Natural killer cell (primary cell): ENCODE data around the gene PPP2R2D. TPM values are rescaled to one million over a fixed set of nuclear protein-coding genes. Genes with fewer than 3 reads are reported as not detected.

Experiments
- ATAC-seq, 3 donors: fragments of 150-1000 bp in 2 of 3; fragments of 200-7000 bp in 1 of 3; cut with Tn5 transposase; 1 replicate in 1 of 3; 2 replicates in 2 of 3; pipeline ENCODE4 v1.10.0; 2021; ENCODE audit warnings: mild to moderate bottlenecking in 2 of 3, moderate library complexity in 2 of 3
- DNase-seq, 2 donors: peaks; one replicate each; pipeline versions ENCODE4 v3.0.0 to v3.0.0-alpha.2; 2013 to 2021; ENCODE audit warnings: mixed read lengths in 1 of 2
- H3K27ac ChIP-seq: one replicate; pipeline ENCODE4 v1.5.1; 2013; ENCODE audit warnings: mild to moderate bottlenecking, low read length
- H3K27me3 ChIP-seq: one replicate; pipeline ENCODE4 v1.6.1; 2013; ENCODE audit warnings: low read length; ENCODE audit not compliant: control insufficient read depth, insufficient read depth
- H3K36me3 ChIP-seq: one replicate; pipeline ENCODE4 v1.6.1; 2013; ENCODE audit warnings: low read length; ENCODE audit not compliant: control insufficient read depth, insufficient read depth
- H3K4me1 ChIP-seq: one replicate; pipeline ENCODE4 v1.6.1; 2013; ENCODE audit warnings: low read length; ENCODE audit not compliant: control insufficient read depth, insufficient read depth
- H3K4me3 ChIP-seq: one replicate; pipeline ENCODE4 v1.5.1; 2013; ENCODE audit warnings: low read length
- H3K9me3 ChIP-seq: one replicate; pipeline ENCODE4 v1.6.1; 2013; ENCODE audit warnings: low read length; ENCODE audit not compliant: control insufficient read depth, insufficient read depth
- H3K27ac Mint-ChIP-seq, 2 donors: one replicate each; pipeline ENCODE4 v1.8.0; 2022; ENCODE audit warnings: mild to moderate bottlenecking in 2 of 2, mixed read lengths in 2 of 2, moderate library complexity in 1 of 2
- H3K27me3 Mint-ChIP-seq, 2 donors: one replicate each; pipeline ENCODE4 v1.8.0; 2022; ENCODE audit warnings: low read depth in 2 of 2, mixed read lengths in 2 of 2
- H3K36me3 Mint-ChIP-seq: one replicate; pipeline ENCODE4 v1.8.0; 2022; ENCODE audit warnings: mixed read lengths
- H3K4me1 Mint-ChIP-seq, 2 donors: one replicate each; pipeline ENCODE4 v1.8.0; 2022; ENCODE audit warnings: mixed read lengths in 2 of 2
- H3K4me3 Mint-ChIP-seq: one replicate; pipeline ENCODE4 v1.8.0; 2022; ENCODE audit warnings: mild to moderate bottlenecking, moderate library complexity, mixed read lengths
- H3K9me3 Mint-ChIP-seq, 2 donors: one replicate each; pipeline ENCODE4 v1.8.0; 2022; ENCODE audit warnings: mixed read lengths in 2 of 2
- WGBS: methylation state at CpG from one replicate; pipeline ENCODE4 v1.1.7; 2013; ENCODE audit warnings: missing lambda C conversion rate; ENCODE audit not compliant: insufficient coverage; 5-methylcytosine and 5-hydroxymethylcytosine counted together
- intact Hi-C: fragments of 100-400 bp; cut with micrococcal nuclease; formaldehyde crosslinking; loops from one replicate; pipeline ENCODE4 v1.14.2; 2022
- total RNA-seq, 4 donors: library from RNA; stranded (reverse); fragments of 120-200 nt in 1 of 4; gene quantifications; one replicate each; pipeline versions ENCODE4 v1.2.3 to v1.2.4, GENCODE V29; 2013 to 2022
- TF ChIP-seq, protein P1 (sequence below): fragments of 200-600 bp; IDR thresholded peaks from one replicate; pipeline ENCODE4 v1.8.0; 2022; ENCODE audit warnings: antibody characterized with exemption

PPP2R2D gene
- total RNA-seq, 3 donors from 2014 or later (not counting 1 experiment from before 2014, with no cell fraction given) = 28.6 to 39.8 (median 35.8) TPM

- TF ChIP-seq, protein P1, sequence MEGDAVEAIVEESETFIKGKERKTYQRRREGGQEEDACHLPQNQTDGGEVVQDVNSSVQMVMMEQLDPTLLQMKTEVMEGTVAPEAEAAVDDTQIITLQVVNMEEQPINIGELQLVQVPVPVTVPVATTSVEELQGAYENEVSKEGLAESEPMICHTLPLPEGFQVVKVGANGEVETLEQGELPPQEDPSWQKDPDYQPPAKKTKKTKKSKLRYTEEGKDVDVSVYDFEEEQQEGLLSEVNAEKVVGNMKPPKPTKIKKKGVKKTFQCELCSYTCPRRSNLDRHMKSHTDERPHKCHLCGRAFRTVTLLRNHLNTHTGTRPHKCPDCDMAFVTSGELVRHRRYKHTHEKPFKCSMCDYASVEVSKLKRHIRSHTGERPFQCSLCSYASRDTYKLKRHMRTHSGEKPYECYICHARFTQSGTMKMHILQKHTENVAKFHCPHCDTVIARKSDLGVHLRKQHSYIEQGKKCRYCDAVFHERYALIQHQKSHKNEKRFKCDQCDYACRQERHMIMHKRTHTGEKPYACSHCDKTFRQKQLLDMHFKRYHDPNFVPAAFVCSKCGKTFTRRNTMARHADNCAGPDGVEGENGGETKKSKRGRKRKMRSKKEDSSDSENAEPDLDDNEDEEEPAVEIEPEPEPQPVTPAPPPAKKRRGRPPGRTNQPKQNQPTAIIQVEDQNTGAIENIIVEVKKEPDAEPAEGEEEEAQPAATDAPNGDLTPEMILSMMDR = no peak
- no peak overlapping the region for H3K27ac Mint-ChIP-seq
- no peak for DNase-seq
- no peaks in the 10 kb centered on the region for H3K4me1 Mint-ChIP-seq
- no peaks in the 10 kb centered on the region for H3K27me3 ChIP-seq
- no peaks in the 10 kb centered on the region for H3K9me3 ChIP-seq
- intact Hi-C loops = no loop called here
- H3K36me3 Mint-ChIP-seq = no peaks in the 10 kb centered on the region
- no peak overlapping the region for H3K27ac ChIP-seq
- no peaks in the 10 kb centered on the region for H3K27me3 Mint-ChIP-seq
- no peaks in the 10 kb centered on the region for H3K36me3 ChIP-seq
- ATAC-seq = no peak
- no peak overlapping the region for H3K4me3 ChIP-seq
- no peaks in the 10 kb centered on the region for H3K4me1 ChIP-seq
- H3K9me3 Mint-ChIP-seq = peaks cover 3% of the 10 kb centered on the region in 2 donors
- no peak overlapping the region for H3K4me3 Mint-ChIP-seq
- WGBS = 89% methylated on average over 25 of the region's 25 CpGs
Observed at GRCh38 chr10:131852823-131853609, 47.8 kb upstream of the PPP2R2D start.

GRCh38 chr10:131853610-131853964, 47.2 kb upstream of the PPP2R2D start:
- Mint-ChIP-seq H3K27ac (no peak overlapping the region), H3K9me3 (peaks cover 3% of the 10 kb centered on the region in 2 donors), H3K27me3 (no peaks in the 10 kb centered on the region), H3K4me1 (no peaks in the 10 kb centered on the region), H3K4me3 (no peak overlapping the region), H3K36me3 (no peaks in the 10 kb centered on the region)
- WGBS = 95% methylated on average over 13 of the region's 13 CpGs
- DNase-seq = no peak
- ATAC-seq = no peak
- intact Hi-C loops = no loop called here
- Histone ChIP-seq H3K27ac (no peak overlapping the region), H3K4me3 (no peak overlapping the region), H3K4me1 (no peaks in the 10 kb centered on the region), H3K9me3 (no peaks in the 10 kb centered on the region), H3K27me3 (no peaks in the 10 kb centered on the region), H3K36me3 (no peaks in the 10 kb centered on the region)
- TF ChIP-seq, protein P1 = no peak

- no peak overlapping the region for H3K27ac ChIP-seq
- H3K4me1 ChIP-seq = no peaks in the 10 kb centered on the region
- WGBS = 76% methylated on average over 22 of the region's 22 CpGs
- H3K36me3 Mint-ChIP-seq = no peaks in the 10 kb centered on the region
- H3K36me3 ChIP-seq = no peaks in the 10 kb centered on the region
- H3K27me3 Mint-ChIP-seq = peaks cover 0 to 2% of the 10 kb centered on the region in 2 donors
- no peaks in the 10 kb centered on the region for H3K27me3 ChIP-seq
- no peaks in the 10 kb centered on the region for H3K9me3 ChIP-seq
- no peaks in the 10 kb centered on the region for H3K4me1 Mint-ChIP-seq
- no peak overlapping the region for H3K4me3 Mint-ChIP-seq
- peaks cover 3% of the 10 kb centered on the region in 2 donors for H3K9me3 Mint-ChIP-seq
- no peak overlapping the region for H3K4me3 ChIP-seq
- intact Hi-C loops = no loop called here
- ATAC-seq = no peak
- DNase-seq = no peak
- H3K27ac Mint-ChIP-seq = no peak overlapping the region
- TF ChIP-seq, protein P1 = no peak
Observed at GRCh38 chr10:131854579-131855335, 46.1 kb upstream of the PPP2R2D start.
